ENCODE data around the gene PCK2. TPM values are rescaled to one million over a fixed set of nuclear protein-coding genes. Genes with fewer than 3 reads are reported as not detected.

The PCK2 gene
- 29.8 TPM in 2 replicates for total RNA-seq

GRCh38 chr14:24093901-24094840, at the start of gene PCK2:
TSS of gene PCK2 (plus strand) at chr14:24094311. CDS start at chr14:24094406, 95 bp downstream.

GRCh38 chr14:24051789-24052655, 42.1 kb upstream of the PCK2 start, which contains the start of gene CARMIL3:
TSS of gene CARMIL3 (plus strand) at chr14:24052009. CDS start at chr14:24052154, 145 bp downstream.

DNA sequence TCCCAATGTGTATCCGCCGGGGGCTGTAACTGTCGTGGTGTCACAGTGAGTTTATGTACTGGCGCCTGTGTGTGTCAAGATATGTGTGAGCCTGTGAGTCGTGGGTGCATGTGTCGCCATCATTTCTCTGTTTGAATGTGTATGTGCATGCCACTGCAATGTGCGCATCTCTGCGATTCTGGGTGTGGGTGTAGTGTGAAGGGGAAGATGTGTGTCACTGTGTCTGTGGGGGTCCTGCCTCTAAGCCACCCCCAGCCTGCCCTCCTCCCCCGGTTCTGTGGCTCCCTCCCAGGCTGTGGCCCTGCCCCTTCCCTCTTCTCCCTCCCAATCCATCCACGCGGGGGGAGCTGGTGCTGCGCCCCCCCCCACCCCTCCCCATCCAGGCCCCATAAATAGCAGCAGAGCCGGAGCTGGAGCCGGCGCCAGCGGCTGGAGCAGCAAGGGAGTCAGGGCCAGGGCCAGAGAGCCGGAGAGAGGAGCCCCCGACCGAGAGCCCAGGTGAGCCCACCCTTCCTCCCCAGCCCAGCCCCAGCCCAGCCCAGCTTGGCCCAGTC, 22.9 kb upstream of the PCK2 start, which contains the start of gene CPNE6:
Gene CPNE6 (plus strand): TSS at position 419 of the 554 bp plus-strand sequence. CDS start 1,375 bp downstream, outside the sequence.

DNA sequence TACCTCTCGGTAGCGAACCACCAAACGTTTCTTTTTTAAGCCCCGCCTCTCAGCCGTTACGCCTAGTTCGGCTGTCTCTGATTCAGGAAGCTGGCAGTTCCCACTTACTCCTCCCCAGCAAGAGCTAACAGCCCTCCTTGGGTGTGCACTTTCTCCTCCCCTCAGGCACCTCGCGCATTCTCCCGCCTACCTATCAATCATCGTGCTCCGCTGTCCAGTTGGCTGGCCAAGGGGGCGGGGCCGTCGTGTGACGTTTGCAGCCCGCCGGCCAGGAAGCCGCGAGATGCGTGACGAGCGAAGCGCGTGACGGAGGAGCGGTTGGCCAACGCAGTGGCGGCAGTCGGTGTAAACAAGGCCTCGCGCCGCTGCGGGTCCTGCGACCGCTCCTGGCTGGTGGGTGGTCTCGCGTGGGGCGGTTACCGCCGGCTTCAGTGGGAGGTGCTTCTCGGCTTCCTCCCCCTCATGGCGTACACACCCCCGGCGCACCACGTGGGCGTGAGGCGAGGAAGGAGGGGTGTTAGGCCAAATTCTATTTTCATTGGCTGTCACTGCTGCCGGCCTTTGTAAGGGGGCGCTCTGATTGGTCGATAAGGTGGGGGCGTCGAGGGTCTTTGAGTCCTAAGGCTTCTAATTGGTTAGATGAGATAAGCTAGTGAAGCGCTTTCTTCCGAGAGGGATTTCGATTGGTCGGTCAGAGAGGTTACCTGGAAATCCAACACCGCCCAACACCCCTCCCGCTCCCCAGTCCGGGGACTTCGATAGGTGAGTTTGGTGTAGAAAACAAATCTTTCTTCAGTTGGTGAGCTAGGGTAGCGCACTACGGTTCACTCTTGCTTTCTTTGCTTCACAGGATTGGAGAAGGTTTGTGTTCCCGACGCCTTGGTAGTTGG, 20.7 kb downstream of the PCK2 start, which contains the start of the genes DCAF11 and NRL:
Gene DCAF11 (plus strand): TSS at position 246 of the 890 bp plus-strand sequence. CDS start 818 bp downstream, outside the sequence.
Gene NRL (minus strand): TSS at position 418 of the 890 bp plus-strand sequence. CDS start 32,101 bp downstream, outside the sequence.

DNA sequence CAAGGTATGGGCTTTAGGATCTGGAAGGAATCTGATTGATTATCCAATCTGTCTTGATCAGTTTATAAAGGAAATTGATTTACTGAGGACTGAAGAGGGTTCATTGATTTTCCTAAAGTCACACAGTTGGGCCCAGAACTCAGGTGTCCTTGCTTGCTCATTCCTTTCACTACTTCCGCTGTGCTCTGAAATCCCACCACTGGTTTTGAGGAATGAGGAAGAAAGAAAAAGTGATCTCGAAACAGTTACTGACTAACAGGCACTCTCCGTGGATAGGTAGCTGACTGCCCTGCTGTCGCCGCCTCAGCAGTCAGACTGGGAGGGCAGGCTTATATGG, 36.2 kb downstream of the PCK2 start, which contains the start of gene FITM1:
Gene FITM1 (plus strand): TSS at position 280 of the 337 bp plus-strand sequence. CDS start 905 bp downstream, outside the sequence.

DNA sequence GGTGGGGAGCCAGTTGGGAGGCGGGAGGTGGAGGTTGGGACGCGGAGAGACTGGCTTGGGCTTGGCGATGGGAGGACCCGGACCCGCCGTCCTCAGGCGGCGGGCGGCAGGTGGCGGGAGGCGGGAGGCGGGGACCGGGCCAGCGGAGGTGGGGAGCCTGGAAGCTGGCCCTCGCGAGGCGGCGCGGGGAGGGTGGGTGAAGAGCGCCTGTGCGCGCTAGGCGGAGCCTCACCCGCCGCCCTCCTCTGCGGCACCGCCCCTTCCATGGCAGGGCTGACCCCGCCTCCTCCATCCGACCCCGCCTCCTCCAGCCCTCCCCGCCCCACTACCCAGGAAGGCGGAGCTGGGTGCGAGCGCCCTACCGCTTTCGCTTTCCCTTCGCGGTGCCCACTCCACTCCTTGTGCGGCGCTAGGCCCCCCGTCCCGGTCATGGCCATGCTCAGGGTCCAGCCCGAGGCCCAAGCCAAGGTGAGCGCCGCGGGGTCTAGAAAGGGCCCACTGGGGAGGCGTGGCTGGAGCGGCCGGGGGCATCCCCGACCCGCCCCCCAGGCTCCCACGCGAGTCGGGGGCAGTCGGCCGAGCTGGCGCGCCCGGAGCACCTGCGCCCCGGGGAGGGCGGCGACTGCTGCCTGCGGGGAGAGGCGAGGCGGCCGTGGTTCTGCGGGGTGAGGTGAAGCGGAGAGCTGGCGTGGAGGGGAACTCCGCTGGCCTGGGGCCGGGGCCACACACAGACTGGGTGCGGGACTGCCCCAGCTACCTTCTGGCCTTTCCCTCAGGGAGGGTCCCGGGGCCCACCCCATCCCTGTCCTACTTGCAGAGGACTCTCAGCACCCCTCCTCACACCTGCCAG, 41.9 kb downstream of the PCK2 start, which contains the start of gene PSME1:
Gene PSME1 (plus strand): TSS at position 361 of the 850 bp plus-strand sequence. CDS start 69 bp downstream, at position 430.

GRCh38 chr14:24141097-24141880, 47.2 kb downstream of the PCK2 start, which contains the start of gene EMC9:
TSS of gene EMC9 (minus strand) at chr14:24141591. CDS start at chr14:24141304, 287 bp downstream.

GRCh38 chr14:24146453-24146977, 52.4 kb downstream of the PCK2 start, which contains the start of gene PSME2:
TSS of gene PSME2 (minus strand) at chr14:24146610. CDS start at chr14:24146581, 29 bp downstream.

DNA sequence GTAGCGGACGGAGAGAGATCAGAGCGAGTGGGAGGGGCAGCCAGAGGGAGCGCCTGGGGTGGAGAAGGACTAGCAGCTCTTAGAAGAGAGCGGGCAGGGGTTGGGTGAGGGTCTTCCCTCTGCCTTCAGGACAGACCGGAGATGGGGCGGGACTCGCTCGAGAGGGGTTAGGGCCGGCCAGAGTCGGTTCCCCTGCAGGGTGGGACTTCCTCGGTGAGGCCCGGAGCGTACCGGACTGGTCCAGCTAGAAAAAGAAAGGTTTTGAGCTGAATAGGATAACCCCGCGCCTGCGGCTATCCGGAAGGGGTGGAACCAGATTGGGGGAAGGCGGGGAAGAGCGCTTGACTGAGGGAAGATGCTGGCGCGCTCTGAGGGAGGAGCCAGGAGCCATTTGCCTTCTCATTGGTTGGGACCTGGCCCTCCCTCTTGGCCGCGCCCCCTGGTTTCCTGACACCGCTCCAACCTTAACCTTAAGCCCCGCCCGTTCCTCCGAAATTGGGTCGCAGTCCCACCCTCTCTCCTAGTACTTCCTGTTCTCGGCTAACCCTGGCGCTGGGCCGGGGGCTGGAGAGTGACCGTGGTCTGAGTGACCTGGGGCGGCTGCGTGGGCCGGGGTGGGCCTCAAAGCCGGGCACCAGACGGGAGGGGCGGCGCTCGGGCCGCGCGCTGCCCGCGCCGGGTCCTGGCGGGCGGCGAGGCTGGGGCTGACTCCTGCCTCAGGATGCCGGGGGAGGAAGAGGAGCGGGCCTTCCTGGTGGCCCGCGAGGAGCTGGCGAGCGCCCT, 53.1 kb downstream of the PCK2 start, which contains the start of gene RNF31:
Gene RNF31 (plus strand): TSS at position 521 of the 783 bp plus-strand sequence. CDS start 201 bp downstream, at position 722.

Other genes starting within 250 kb of the PCK2 start
- gene DHRS4, start 140.5 kb upstream of the PCK2 start, total RNA-seq: 54.4 and 60.7 TPM in 2 replicates
- 10.5 and 19.1 TPM in 2 replicates for gene DHRS4L2, start 105.4 kb upstream of the PCK2 start, total RNA-seq
- 0.23 TPM in 1 of 2 replicates, not detected in the other for gene CARMIL3, start 42.3 kb upstream of the PCK2 start, total RNA-seq
- not detected in 2 replicates for gene CPNE6, start 22.7 kb upstream of the PCK2 start, total RNA-seq
- 40.7 and 41.4 TPM in 2 replicates for gene DCAF11, start 20.5 kb downstream of the PCK2 start, total RNA-seq
- gene NRL, start 20.6 kb downstream of the PCK2 start, total RNA-seq: 0.12 and 3.7 TPM in 2 replicates
- gene FITM1, start 36.3 kb downstream of the PCK2 start, total RNA-seq: 0.09 TPM in 1 of 2 replicates, not detected in the other
- gene PSME1, start 41.9 kb downstream of the PCK2 start, total RNA-seq: 155 and 162 TPM in 2 replicates
- gene EMC9, start 47.3 kb downstream of the PCK2 start, total RNA-seq: 10.2 and 11.3 TPM in 2 replicates
- 48.4 and 65.5 TPM in 2 replicates for gene PSME2, start 52.3 kb downstream of the PCK2 start, total RNA-seq
- 44.8 and 49.7 TPM in 2 replicates for gene RNF31, start 53.2 kb downstream of the PCK2 start, total RNA-seq
- gene IRF9, start 67.0 kb downstream of the PCK2 start, total RNA-seq: 26.7 and 48.1 TPM in 2 replicates
- 15.1 and 18.4 TPM in 2 replicates for gene REC8, start 77.8 kb downstream of the PCK2 start, total RNA-seq
- gene IPO4, start 94.5 kb downstream of the PCK2 start, total RNA-seq: 23.9 and 28.9 TPM in 2 replicates
- 54.7 and 58.8 TPM in 2 replicates for gene TM9SF1, start 101.1 kb downstream of the PCK2 start, total RNA-seq
- not detected in 2 replicates for gene TSSK4, start 111.4 kb downstream of the PCK2 start, total RNA-seq
- 30.9 and 31.7 TPM in 2 replicates for gene CHMP4A, start 119.2 kb downstream of the PCK2 start, total RNA-seq
- gene MDP1, start 121.8 kb downstream of the PCK2 start, total RNA-seq: 16.2 and 17.8 TPM in 2 replicates
- 140 and 180 TPM in 2 replicates for gene NEDD8, start 138.1 kb downstream of the PCK2 start, total RNA-seq
- gene GMPR2, start 138.6 kb downstream of the PCK2 start, total RNA-seq: 30.3 and 55.7 TPM in 2 replicates
- gene TINF2, start 148.3 kb downstream of the PCK2 start, total RNA-seq: 48.6 and 58.6 TPM in 2 replicates
- gene TGM1, start 168.9 kb downstream of the PCK2 start, total RNA-seq: 1.0 and 7.9 TPM in 2 replicates
- gene RABGGTA, start 177.3 kb downstream of the PCK2 start, total RNA-seq: 23.0 and 27.1 TPM in 2 replicates
- gene DHRS1, start 205.5 kb downstream of the PCK2 start, total RNA-seq: 6.9 and 26.3 TPM in 2 replicates
- gene NOP9, start 205.5 kb downstream of the PCK2 start, total RNA-seq: 10.9 and 11.0 TPM in 2 replicates
- 1.0 and 1.2 TPM in 2 replicates for gene CIDEB, start 213.7 kb downstream of the PCK2 start, total RNA-seq
- gene LTB4R2, start 215.8 kb downstream of the PCK2 start, total RNA-seq: 1.5 and 6.7 TPM in 2 replicates
- gene LTB4R, start 217.2 kb downstream of the PCK2 start, total RNA-seq: 2.1 and 4.5 TPM in 2 replicates
- 0.26 and 2.1 TPM in 2 replicates for gene ADCY4, start 240.8 kb downstream of the PCK2 start, total RNA-seq
- 0.35 and 0.51 TPM in 2 replicates for gene RIPK3, start 245.7 kb downstream of the PCK2 start, total RNA-seq

All from pericardium fibroblast (primary cell).